ENCODE results near the gene GEMIN7. TPM values are rescaled to one million over a fixed set of nuclear protein-coding genes. Genes with fewer than 3 reads are reported as not detected.

The GEMIN7 gene
- total RNA-seq, 2 donors from 2014 or later = 22.4 to 37.5 TPM

DNA sequence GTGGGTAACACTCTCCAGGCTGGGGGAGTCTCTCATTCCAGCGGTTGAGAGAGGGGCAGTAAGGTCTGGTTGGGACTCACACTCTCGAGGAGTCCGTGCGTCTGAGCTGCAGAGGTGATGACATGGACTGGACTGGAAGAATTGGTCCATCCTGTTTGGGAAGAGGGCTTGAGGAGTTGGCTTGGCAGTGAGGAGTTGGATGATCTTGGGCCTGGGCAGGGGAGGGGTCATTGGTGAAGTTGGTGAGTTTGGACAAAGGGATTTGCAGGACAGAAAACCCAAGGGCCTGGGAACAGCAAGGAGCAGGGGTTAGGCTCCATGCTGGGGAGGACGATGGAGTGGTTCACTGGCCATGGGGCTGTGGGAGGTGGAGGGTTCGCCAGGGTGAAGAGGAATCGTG lies 17.6 kb downstream of the GEMIN7 start:
- H3K36me3 ChIP-seq = no peaks in the 10 kb centered on the region
- TF ChIP-seq, protein P1, sequence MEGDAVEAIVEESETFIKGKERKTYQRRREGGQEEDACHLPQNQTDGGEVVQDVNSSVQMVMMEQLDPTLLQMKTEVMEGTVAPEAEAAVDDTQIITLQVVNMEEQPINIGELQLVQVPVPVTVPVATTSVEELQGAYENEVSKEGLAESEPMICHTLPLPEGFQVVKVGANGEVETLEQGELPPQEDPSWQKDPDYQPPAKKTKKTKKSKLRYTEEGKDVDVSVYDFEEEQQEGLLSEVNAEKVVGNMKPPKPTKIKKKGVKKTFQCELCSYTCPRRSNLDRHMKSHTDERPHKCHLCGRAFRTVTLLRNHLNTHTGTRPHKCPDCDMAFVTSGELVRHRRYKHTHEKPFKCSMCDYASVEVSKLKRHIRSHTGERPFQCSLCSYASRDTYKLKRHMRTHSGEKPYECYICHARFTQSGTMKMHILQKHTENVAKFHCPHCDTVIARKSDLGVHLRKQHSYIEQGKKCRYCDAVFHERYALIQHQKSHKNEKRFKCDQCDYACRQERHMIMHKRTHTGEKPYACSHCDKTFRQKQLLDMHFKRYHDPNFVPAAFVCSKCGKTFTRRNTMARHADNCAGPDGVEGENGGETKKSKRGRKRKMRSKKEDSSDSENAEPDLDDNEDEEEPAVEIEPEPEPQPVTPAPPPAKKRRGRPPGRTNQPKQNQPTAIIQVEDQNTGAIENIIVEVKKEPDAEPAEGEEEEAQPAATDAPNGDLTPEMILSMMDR (IDR thresholded peaks at IDR 0.05) = no peak
- no peak for DNase-seq
- H3K9ac ChIP-seq (ENCODE audit: low read depth in 2 of 2, low read length in 2 of 2) = no peak overlapping the region
- intact Hi-C loops (cut with DNase I) = no loop called here
- H3K4me1 ChIP-seq = peaks cover 18% of the 10 kb centered on the region
- H3K27me3 ChIP-seq = no peaks in the 10 kb centered on the region
- no peak overlapping the region for H3K27ac ChIP-seq
- H3K4me3 ChIP-seq = no peak overlapping the region
- H3K9me3 ChIP-seq = no peaks in the 10 kb centered on the region

DNA sequence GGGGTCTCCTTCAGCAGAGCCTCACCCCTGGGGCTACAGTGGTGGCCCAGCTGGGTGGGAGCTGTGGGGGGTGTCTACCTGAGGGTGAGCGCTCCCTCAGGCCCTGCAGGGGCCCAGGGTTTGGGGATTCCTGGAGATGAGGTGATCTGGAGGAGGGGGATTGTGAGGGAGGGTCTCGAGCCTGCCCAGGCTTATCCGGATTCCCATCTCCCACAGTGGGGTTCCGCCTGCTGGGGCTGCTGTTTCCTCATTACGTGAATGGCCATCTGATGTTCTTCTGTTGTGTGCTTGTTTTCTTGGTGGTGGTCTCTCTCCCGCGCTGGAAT lies 18.4 kb downstream of the GEMIN7 start:
- H3K4me3 ChIP-seq = no peak overlapping the region
- no peaks in the 10 kb centered on the region for H3K27me3 ChIP-seq
- no peak for DNase-seq
- H3K9ac ChIP-seq (ENCODE audit: low read depth in 2 of 2, low read length in 2 of 2) = no peak overlapping the region
- TF ChIP-seq, protein P1 (IDR thresholded peaks at IDR 0.05) = no peak
- H3K4me1 ChIP-seq = peaks cover 18% of the 10 kb centered on the region
- H3K9me3 ChIP-seq = no peaks in the 10 kb centered on the region
- H3K36me3 ChIP-seq = no peaks in the 10 kb centered on the region
- intact Hi-C loops (cut with DNase I) = no loop called here
- no peak overlapping the region for H3K27ac ChIP-seq

DNA sequence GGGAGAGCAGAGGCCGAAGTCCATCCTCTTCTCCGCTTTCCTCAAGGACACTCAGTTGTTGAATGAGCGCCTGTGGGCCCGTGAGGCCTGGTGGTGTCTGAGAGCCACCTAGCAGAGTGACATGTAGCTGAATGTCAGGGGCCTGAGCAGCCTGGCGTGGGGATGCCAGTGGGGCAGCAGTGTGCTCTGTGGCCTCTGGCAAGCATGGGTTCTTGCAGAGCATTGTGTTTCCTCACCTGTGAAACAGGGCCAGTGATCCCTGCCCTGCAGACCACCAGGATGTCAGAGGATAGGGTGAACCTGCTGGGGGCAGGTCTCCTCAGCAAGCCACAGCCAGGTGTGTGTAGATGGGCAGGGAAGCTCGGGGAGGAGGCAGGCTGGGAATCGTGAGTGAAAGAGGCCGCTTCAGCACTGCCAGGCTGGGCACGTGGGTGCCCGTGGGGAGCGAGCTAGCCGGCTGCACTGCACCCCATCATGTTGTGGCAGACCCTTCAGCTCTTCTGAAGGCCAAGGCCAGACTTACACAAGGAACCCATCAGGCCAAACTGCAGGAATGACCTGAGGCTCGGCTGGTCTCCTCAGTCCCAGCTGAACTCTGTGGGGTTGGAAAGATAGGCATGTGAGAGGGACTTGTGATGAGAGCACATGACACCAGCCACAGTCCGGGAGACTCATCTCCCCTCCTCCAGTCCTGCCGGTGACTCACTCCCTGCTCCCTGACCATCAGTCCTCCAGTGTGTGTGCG lies 18.9 kb downstream of the GEMIN7 start:
- Histone ChIP-seq H3K9ac (ENCODE audit: low read depth in 2 of 2, low read length in 2 of 2) (no peak overlapping the region), H3K27me3 (no peaks in the 10 kb centered on the region), H3K9me3 (no peaks in the 10 kb centered on the region), H3K27ac (no peak overlapping the region), H3K4me3 (no peak overlapping the region), H3K4me1 (peaks cover 18% of the 10 kb centered on the region), H3K36me3 (no peaks in the 10 kb centered on the region)
- TF ChIP-seq, protein P1 (IDR thresholded peaks at IDR 0.05) = no peak
- DNase-seq = peak; percentile 48
- intact Hi-C loops (cut with DNase I) = no loop called here

DNA sequence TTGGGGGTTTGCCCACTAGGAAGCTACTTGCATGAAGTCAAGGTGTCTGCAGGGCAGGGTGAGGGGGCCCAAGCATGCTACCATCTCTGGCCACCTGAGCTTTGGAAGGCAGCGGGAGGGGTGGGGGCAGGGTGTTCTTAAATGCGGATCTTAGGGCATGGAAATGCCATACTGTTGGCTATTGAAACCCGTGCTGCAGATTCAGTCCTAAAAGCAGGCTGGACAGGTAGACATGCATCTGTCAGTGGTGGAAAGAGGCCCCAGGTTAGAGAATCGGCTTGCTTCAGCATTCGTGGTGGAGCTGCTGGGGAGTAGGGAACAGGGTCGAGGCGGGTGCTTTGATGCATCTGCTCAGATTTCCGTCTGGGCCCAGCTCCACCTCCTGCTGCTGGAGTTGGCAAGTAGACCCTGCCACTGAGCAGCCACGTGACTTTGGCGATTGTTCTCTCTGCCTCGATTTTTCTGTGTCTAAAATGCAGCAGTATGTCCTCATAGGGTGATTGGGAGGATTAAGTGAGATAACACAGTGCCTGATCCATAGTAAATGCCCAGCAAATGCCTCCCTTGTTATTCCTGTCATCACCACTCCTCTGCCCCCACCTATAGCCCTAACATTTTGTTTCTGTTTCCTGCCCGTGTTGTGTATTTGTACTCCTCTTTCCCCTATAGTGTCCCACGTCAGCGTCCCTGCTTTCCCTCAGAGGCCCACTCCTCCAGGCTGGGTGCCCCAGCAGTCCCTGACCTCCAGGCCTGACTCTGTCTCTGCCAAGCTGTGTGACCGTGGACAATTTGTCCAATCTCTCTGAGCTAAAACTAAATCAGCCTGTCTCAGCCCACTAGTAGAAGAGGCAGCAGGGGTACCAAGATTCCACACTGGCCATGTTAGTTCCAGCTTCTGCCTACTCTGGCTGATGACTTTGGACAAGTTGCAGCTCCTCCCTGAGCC lies 19.7 kb downstream of the GEMIN7 start:
- intact Hi-C loops (cut with DNase I) = no loop called here
- no peak for DNase-seq
- Histone ChIP-seq H3K9ac (ENCODE audit: low read depth in 2 of 2, low read length in 2 of 2) (no peak overlapping the region), H3K27me3 (no peaks in the 10 kb centered on the region), H3K4me1 (peaks cover 17% of the 10 kb centered on the region), H3K27ac (no peak overlapping the region), H3K9me3 (no peaks in the 10 kb centered on the region), H3K36me3 (no peaks in the 10 kb centered on the region), H3K4me3 (no peak overlapping the region)
- TF ChIP-seq, protein P1 (IDR thresholded peaks at IDR 0.05) = no peak

DNA sequence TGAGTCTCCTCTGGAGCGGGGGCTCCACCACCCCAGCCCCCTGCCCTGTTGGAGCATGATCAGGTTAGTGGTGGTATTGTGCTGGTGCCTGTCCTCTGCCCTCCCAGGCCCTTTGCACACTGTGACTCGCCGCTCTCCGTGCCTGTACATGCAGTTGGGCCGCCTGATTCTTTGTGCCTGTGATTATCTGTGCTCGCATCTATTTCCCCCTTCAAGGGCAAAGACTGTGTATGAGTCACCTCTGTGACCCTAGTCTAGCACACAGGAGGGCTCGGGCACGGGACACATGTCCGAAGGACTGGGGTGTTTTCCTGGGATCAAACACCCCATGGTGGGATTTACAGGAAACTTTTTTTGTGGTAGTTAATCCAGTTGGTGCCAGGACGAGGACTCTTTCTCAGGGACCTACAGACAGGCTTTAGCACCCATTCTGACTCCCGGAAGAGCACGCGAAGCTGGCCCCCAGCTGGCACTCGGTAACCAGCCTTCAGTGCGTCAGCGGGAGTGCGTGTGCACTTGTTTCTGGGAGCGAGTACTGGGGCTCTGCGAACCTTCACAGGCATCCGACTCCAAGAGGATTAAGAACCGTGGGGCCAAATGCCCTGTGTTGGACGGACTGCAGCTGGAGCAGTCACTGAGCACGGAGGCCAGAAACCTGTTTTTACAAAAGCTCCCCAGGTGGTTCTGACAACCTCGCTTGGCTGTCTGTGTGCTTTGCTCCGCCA lies 20.6 kb downstream of the GEMIN7 start:
- no peak for DNase-seq

More for the DNA sequence above, 20.6 kb downstream of the GEMIN7 start:
- Histone ChIP-seq H3K9me3 (no peaks in the 10 kb centered on the region), H3K27ac (no peak overlapping the region), H3K9ac (ENCODE audit: low read depth in 2 of 2, low read length in 2 of 2) (no peak overlapping the region), H3K4me1 (peaks cover 17% of the 10 kb centered on the region), H3K36me3 (no peaks in the 10 kb centered on the region), H3K4me3 (no peak overlapping the region), H3K27me3 (no peaks in the 10 kb centered on the region)
- intact Hi-C loops (cut with DNase I) = no loop called here
- TF ChIP-seq, protein P1 (IDR thresholded peaks at IDR 0.05) = no peak

Measured in colonic mucosa (tissue), 4 donors.